GM11168 (cell line): ENCODE data around the gene NRP2.

Experiments
- in situ Hi-C: fragments of 300-500 bp; cut with MboI; formaldehyde crosslinking; loops from one replicate; pipeline ENCODE4 v1.12.0; 2022; ENCODE audit warnings: low sequenced_read_pairs; ENCODE audit not compliant: unreplicated experiment

NRP2 gene

DNA sequence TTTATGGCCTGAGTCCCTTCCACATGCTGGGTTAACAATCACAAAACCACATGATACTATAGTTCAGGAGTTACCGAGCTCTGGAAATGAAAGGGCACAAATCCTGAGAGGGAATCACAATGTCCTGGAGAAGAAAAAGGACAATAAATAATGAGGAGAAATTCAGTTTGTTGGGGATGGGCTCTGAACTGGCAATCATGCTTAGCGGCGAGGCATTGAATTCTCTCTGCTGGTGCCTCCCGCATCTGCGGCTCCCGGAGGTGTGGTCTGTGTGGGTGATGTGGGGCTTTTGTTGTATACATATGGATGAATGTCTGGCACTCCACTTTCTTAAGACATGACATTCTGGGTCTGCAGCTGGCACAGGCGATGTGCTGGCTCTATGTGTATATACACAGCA is 46.1 kb downstream of the NRP2 start:
- in situ Hi-C loops: no loop called here

DNA sequence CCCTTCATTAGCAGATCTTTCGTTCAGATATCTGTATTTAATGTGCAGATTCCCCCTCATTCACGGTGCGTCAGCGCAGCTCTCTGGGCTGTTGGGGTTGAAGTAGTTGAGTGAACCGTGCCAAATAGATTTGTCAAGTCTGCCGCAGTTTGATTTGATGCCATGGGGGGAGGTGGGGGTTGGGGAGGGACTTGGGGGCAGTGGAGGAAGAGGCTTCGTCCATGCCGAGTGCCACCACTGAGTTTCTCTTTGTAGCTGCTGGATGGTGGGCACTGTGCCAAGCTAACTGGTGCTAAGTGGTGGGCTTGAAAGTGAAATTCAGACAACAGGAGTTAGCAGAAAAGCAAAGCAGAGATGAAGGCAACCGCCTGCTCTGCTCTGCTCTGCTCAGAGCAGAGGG is 47.9 kb downstream of the NRP2 start:
- in situ Hi-C loops: no loop called here

- in situ Hi-C loops: no loop called here
These were observed 48.6 kb downstream of the NRP2 start for GRCh38 chr2:205730701-205731582.

GRCh38 chr2:205731583-205731981 is 49.3 kb downstream of the NRP2 start:
- in situ Hi-C loops: no loop called here

DNA sequence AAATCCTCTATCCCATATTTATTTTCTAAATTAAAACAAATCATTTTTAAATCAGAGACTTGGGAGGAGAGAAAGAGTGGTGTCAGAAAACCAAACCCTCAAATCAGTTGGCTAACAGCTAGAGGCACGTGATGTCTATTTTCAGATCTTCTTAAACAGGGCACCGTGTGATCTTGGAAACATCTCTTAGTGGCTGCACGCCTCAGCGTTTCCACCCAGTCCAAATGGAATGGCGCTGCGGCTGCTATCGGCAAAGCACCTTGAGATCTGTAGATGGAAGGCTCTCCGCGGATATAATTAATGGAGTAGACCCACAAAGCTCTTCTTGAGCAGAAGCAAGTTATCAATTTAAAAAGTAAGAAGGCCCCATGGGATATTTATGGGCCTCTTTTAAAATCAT is 50.0 kb downstream of the NRP2 start:
- in situ Hi-C loops: no loop called here

- in situ Hi-C loops: no loop called here
These were observed 50.8 kb downstream of the NRP2 start for GRCh38 chr2:205733082-205733481.

DNA sequence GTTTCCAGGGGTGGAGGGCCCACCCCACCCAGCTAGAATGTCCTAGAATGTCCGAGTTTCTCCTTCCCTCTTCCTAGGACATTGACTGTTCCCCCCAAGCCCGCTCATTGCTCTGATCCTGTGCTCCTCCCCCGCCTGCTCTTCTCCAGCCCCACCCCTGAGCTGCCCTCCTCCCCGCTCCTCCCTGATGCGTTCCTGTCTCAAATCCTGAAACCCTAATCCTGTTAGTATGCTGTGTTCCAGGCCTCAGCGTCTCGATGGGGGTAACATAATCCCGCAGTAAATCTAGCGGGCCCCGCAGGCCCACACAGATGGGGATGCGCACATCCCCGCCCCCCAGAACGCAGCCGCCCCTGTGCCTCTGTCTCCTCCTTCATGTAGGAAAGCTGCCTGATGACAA is 51.3 kb downstream of the NRP2 start:
- in situ Hi-C loops: no loop called here

DNA sequence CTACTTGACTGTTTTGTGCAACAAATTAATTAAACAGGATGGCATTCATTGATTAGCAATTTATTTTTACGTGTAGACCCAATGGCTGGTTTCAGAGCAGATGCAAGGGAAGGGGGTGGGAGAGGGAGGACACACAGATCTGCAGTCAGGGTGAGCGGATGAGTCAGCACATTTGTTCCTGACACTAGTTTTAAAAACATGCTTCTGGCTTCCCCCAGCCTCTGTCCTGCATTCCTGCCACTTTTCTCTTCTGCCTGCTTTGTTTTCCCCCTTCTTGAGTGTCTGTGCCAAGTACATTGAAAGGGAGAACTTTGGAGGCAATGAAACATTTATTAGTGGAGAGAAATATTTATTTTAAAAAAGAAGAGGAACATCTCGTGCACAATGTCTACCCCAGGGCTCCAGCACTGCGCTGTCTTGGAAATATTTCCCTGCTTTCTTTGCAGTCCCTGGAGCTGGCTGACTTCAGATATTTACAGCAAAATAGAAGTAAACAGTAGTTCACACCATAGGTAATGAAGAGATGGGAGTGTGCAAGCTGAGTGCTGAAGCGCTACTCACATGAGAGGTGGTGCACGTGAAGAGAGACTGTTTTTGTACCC is 52.2 kb downstream of the NRP2 start:
- in situ Hi-C loops: no loop called here

DNA sequence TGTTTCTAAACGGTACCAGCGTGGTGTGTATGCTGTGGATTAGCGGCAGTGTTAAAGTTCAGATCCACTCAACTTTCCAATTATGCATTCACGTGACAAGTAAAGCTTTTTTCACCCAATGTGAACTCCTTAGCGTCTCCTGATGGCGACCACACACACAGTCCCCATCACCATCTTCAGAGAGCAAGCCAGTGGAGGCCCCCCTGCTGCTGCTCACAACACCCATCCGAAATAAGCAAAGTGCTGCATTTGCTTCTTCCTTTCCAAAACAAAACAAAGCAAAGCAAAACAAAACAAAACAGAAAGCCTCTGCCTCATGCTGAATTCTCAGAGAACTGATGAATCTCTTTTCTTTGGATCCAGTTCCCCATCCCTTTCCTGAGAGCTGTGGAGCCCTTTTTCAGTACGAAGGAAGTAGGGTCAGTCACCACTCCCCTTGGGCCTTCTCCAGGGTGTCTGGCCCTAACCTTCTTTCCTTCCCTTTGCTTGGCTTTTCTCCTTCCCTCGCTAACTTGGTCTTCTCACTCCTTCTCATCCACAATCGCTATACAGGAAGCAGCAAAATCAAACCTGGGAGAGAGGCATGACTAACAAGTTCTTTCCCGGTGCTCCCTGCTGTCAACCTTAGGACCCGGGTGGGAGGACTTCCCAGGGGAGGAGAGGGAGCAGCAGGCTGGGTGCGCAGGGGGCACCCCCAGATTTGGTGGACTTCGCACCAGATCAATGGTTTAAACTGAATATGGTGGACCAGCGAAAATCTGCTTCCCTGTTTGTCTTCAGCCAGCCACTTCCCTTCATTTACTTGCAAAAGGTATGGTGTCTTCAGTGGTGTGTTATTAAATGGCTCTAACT is 56.0 kb downstream of the NRP2 start:
- in situ Hi-C loops: no loop called here

DNA sequence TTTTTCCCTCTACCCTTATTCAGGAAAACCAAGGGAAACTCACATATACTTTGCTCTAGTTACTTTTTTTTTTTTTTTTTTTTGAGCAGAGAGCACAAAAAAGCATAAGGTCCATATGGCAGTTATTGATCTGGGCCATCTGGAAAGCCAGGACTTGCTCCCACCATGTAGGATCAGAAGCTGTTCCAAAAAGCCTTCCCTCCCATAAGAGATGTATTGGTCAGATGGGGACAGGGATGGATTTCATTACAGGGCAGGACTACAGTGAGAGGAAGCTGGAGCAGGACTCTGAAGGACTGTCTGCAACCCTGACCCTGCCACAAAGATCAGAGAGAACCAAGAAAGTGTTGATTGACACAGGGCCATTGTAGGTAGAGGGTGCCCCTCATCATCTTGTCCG is 57.3 kb downstream of the NRP2 start:
- in situ Hi-C loops: no loop called here

- in situ Hi-C loops: no loop called here
These were observed 58.1 kb downstream of the NRP2 start for GRCh38 chr2:205740381-205740780.

DNA sequence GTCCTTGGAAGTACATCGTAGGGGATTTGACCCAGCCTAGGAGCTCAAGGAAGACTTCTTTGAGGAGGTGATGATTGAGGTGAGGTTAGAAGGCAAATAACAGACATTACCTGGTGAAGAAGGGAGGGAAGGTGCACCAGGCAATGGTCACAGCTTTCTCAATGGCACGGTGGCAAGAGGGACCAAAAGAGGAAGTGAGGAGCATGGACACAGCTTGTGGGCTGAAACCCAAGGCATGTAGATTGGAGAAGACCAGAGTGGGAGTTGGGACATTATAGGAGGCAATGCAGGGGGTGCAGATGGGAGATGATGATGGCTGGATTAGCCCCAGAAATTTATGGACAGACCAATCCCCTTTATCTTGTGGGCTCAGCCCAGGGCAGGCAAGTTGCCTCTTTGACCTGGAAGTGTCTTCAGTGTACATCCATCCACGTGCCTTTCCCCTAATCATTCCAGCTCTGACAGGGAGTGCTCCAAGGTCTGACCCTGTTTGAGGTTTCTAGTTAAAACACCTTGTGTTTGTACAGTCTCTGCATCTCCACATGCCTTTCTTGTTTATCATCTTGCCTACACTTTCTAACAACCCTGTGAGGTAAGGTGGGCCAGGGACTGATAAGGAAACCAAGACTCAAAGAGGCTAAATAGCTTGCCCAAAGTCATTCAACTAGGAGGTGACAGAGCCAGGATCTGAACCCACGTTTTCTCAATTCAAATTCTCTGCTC is 59.1 kb downstream of the NRP2 start:
- in situ Hi-C loops: no loop called here

GRCh38 chr2:205743137-205743536 is 60.8 kb downstream of the NRP2 start:
- in situ Hi-C loops: no loop called here

DNA sequence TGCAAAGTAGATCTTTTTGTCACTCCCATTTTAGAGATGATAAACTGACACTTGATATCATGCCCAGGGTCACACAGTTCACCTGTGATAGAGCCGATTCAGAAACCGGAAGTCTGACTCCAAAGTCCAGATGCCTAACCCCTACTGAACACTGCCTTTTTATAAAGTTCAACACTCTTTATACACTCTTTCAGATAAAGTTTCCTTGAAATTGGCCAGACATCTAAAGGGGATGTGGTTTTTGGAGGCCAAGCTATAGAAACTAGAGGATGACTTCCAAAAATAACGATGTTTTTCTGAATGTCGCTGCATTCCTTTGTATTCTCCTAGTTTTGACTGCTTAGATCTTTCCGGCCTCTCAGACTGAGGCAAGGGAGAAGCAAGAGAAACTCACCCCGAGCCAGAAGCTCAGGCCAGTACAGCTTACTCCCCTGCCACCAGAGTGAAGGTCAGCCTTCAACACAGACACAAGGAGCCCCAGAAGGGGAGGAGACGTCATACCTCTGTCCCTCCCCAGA is 61.8 kb downstream of the NRP2 start:
- in situ Hi-C loops: no loop called here

GRCh38 chr2:205745661-205746419 is 63.5 kb downstream of the NRP2 start:
- in situ Hi-C loops: no loop called here

DNA sequence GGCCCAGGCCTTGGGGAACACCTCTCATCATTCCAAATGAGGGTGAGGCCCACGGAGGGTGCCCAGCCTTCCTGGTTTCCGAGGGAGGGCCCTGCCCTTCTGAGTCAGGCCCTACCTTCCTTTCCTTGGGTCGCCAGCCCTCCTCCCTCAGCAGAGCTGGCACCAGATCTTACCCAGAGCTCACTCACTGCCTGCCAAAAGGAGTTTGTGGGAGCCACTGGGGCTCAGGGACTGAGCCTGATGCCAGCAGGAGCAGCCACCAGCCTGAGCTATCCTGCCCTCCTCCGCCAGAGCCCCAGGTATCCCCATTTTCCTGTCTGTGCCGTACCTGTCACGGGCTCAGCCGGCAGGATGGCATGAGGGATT is 64.1 kb downstream of the NRP2 start:
- in situ Hi-C loops: no loop called here

GRCh38 chr2:205747829-205748386 is 65.6 kb downstream of the NRP2 start:
- in situ Hi-C loops: no loop called here

DNA sequence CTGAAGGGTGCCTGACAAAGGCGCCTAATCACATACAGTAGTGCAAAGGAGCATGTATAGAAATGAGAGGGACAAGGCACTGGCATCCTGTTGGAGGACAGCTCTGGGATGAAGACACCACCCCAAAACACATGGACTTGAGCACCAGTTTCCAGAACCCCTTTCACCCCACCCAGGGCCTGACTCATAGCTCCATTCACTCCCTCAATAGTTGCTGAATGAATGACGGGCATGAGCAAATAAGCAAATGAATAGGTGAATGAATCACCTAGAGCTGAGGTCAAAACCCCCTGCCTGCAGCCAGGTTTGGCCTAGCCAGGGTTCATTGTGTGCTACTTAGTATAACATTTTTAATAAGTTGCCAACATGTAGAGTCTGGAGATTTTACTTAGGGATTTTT is 66.3 kb downstream of the NRP2 start:
- in situ Hi-C loops: no loop called here

DNA sequence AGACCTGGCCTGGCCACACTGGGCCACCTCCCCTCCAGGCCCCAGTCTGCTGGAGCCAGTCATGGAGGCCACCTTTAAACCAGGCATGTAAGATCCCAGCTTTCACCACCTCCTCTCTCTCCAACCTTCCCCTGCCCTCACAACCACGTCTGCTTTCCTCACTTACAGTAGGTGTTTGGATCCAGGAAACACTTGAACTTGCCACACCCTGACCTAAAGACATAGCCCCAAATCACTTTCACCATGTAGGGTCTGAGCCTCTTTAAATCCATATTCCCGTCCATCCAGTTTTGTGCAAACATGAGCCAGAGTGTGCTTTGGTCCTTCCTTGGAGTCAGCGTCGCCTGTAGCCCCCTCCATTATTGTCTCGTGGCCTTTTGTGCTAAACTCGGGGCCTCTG is 66.8 kb downstream of the NRP2 start:
- in situ Hi-C loops: no loop called here
